Spleen (tissue), 11 donors: ENCODE measurements around the gene NTRK2. TPM values are rescaled to one million over a fixed set of nuclear protein-coding genes. Genes with fewer than 3 reads are reported as not detected.

Experiments used
- DNase-seq: peaks from one replicate; pipeline ENCODE4 v3.0.0-alpha.2; 2020
- H3K27ac ChIP-seq, 8 donors: fragments of 200-600 bp; sonication (generic) in 7 of 8; 1 replicate in 4 of 8; 2 replicates in 4 of 8; pipeline versions ENCODE4 v1.5.0 to v1.8.0; 2016 to 2021; ENCODE audit warnings: inconsistent platforms in 4 of 8, mild to moderate bottlenecking in 4 of 8, moderate library complexity in 1 of 8
- H3K27me3 ChIP-seq, 7 donors: fragments of 200-600 bp; sonication (generic) in 6 of 7; replicated peaks in 1 of 7; 1 replicate in 4 of 7; 2 replicates in 3 of 7; pipeline versions ENCODE4 v1.5.0 to v1.8.0; 2016 to 2021; ENCODE audit warnings: inconsistent platforms in 3 of 7, mild to moderate bottlenecking in 1 of 7
- H3K36me3 ChIP-seq, 6 donors: fragments of 200-600 bp; sonication (generic) in 5 of 6; 1 replicate in 4 of 6; 2 replicates in 2 of 6; pipeline versions ENCODE4 v1.5.0 to v1.8.0; 2016 to 2021; ENCODE audit warnings: inconsistent platforms in 2 of 6
- H3K4me1 ChIP-seq, 6 donors: fragments of 200-600 bp; sonication (generic) in 5 of 6; 1 replicate in 3 of 6; 2 replicates in 3 of 6; pipeline versions ENCODE4 v1.5.0 to v1.8.0; 2016 to 2021; ENCODE audit warnings: inconsistent platforms in 3 of 6
- H3K4me3 ChIP-seq, 8 donors: fragments of 200-600 bp; sonication (generic) in 7 of 8; 1 replicate in 4 of 8; 2 replicates in 4 of 8; pipeline versions ENCODE4 v1.5.0 to v1.8.0; 2016 to 2021; ENCODE audit warnings: inconsistent platforms in 4 of 8, mild to moderate bottlenecking in 4 of 8, moderate library complexity in 2 of 8
- H3K9me3 ChIP-seq, 8 donors: fragments of 200-600 bp; sonication (generic) in 7 of 8; 1 replicate in 4 of 8; 2 replicates in 4 of 8; pipeline versions ENCODE4 v1.5.0 to v1.8.0; 2016 to 2021; ENCODE audit warnings: inconsistent platforms in 4 of 8
- CTCF ChIP-seq, 11 experiments: fragments of 200-600 bp in 7 of 11; fragments of 450-650 bp in 4 of 11; sonication (generic) in 4 of 11; IDR thresholded peaks in 8 of 11; conservative IDR thresholded peaks in 3 of 11; 1 replicate in 7 of 11; 2 replicates in 4 of 11; pipeline versions ENCODE4 v1.4.0 to v1.8.0; 2016 to 2021; ENCODE audit warnings: antibody characterized with exemption in 11 of 11, inconsistent platforms in 4 of 11, mild to moderate bottlenecking in 1 of 11
- POLR2A ChIP-seq, 3 donors: fragments of 450-650 bp; IDR thresholded peaks; one replicate each; pipeline ENCODE4 v1.5.1; 2017; ENCODE audit warnings: antibody characterized with exemption in 3 of 3, mild to moderate bottlenecking in 1 of 3
- POLR2AphosphoS5 ChIP-seq, 3 donors: sonication (generic); formaldehyde crosslinking; IDR thresholded peaks; one replicate each; pipeline ENCODE4 v1.5.1; 2017; ENCODE audit warnings: antibody characterized with exemption in 3 of 3
- WGBS, 5 donors: extraction: QIAGEN DNeasy Blood & Tissue Kit in 3 of 5; methylation state at CpG; one replicate each; pipeline versions ENCODE4 v1.1.5 to v1.1.7; 2013 to 2018; 5-methylcytosine and 5-hydroxymethylcytosine counted together
- intact Hi-C: fragments of 100-400 bp; cut with DNase I; formaldehyde crosslinking; loops from one replicate; pipeline ENCODE4 v1.15.0; 2023; ENCODE audit warnings: low total_unique reads
- polyA plus RNA-seq, 3 donors: library from polyadenylated mRNA; stranded (reverse); fragments of 200-250 nt; gene quantifications; one replicate each; pipeline ENCODE4 v1.2.1, GENCODE V29; 2013
- total RNA-seq, 7 donors: library from RNA; depleted of rRNA in 3 of 7; stranded (reverse); fragments of >200 nt in 3 of 7; fragmentation: NEBNext Ultra II Directional in 4 of 7; extraction: Animal tissue kit (Norgen Biotek cat#: 25700) in 4 of 7; gene quantifications; one replicate each; pipeline versions ENCODE4 v1.1.0 to v1.2.1, GENCODE V29; 2016 to 2021
- donor health status: healthy with polysubstance abuse.
- donor health status: DM: no; HTN: no; CAD: no; lungs with moderate emphysema.
- donor health status: DM: no; HTN: no; CAD: no.
- donor health status: Bipolar disorder and iron deficiency.
- donor health status: healthy.
- donor health status: DM: no; HTN: no; CAD: no.
- donor health status: DM: yes; HTN: yes; CAD: no.

Gene NTRK2
- total and polyA plus RNA-seq, 10 donors = 0.63 to 22.7 (median 8.9) TPM

GRCh38 chr9:84758817-84759216, 89.3 kb downstream of the NTRK2 start:
- no peak overlapping the region for H3K4me3 ChIP-seq
- no peaks in the 10 kb centered on the region for H3K36me3 ChIP-seq
- H3K9me3 ChIP-seq = no peaks in the 10 kb centered on the region
- H3K4me1 ChIP-seq = no peaks in the 10 kb centered on the region
- H3K27ac ChIP-seq = no peak overlapping the region
- no peaks in the 10 kb centered on the region for H3K27me3 ChIP-seq
- intact Hi-C loops = no loop called here
- WGBS, 5 donors = 73 to 94% (median 90%) methylated on average over 1 of the region's 1 CpG
- TF ChIP-seq POLR2AphosphoS5 (IDR thresholded peaks at IDR 0.05) (no peak), POLR2A (IDR thresholded peaks at IDR 0.05) (no peak), CTCF (IDR thresholded peaks at IDR 0.05 in 8 of 11, conservative IDR thresholded peaks at IDR 0.05 in 3 of 11) (no peak)
- DNase-seq = no peak

- no peak for DNase-seq
- Histone ChIP-seq H3K27me3 (no peaks in the 10 kb centered on the region), H3K9me3 (no peaks in the 10 kb centered on the region), H3K4me1 (no peaks in the 10 kb centered on the region), H3K36me3 (no peaks in the 10 kb centered on the region), H3K4me3 (no peak overlapping the region), H3K27ac (no peak overlapping the region)
- TF ChIP-seq POLR2A (IDR thresholded peaks at IDR 0.05) (no peak), POLR2AphosphoS5 (IDR thresholded peaks at IDR 0.05) (no peak), CTCF (IDR thresholded peaks at IDR 0.05 in 8 of 11, conservative IDR thresholded peaks at IDR 0.05 in 3 of 11) (no peak)
- WGBS, 5 donors = 58 to 73% (median 69%) methylated on average over 2 of the region's 2 CpGs
- intact Hi-C loops = no loop called here
These were observed 89.8 kb downstream of the NTRK2 start for GRCh38 chr9:84759300-84759750.

- Histone ChIP-seq H3K27ac (no peak overlapping the region), H3K9me3 (no peaks in the 10 kb centered on the region), H3K27me3 (no peaks in the 10 kb centered on the region), H3K4me3 (no peak overlapping the region), H3K4me1 (no peaks in the 10 kb centered on the region), H3K36me3 (no peaks in the 10 kb centered on the region)
- intact Hi-C loops = no loop called here
- 72 to 83% (median 81%) methylated on average over 2 of the region's 2 CpGs for WGBS, 5 donors
- DNase-seq = no peak
- TF ChIP-seq POLR2AphosphoS5 (IDR thresholded peaks at IDR 0.05) = no peak
- TF ChIP-seq CTCF (IDR thresholded peaks at IDR 0.05 in 8 of 11, conservative IDR thresholded peaks at IDR 0.05 in 3 of 11) = no peak
- TF ChIP-seq POLR2A (IDR thresholded peaks at IDR 0.05) = no peak
These were observed 90.3 kb downstream of the NTRK2 start for GRCh38 chr9:84759804-84760203.

GRCh38 chr9:84761137-84761808, 91.7 kb downstream of the NTRK2 start:
- DNase-seq = no peak
- no peaks in the 10 kb centered on the region for H3K27me3 ChIP-seq
- intact Hi-C loops = no loop called here
- no peak for TF ChIP-seq POLR2AphosphoS5 (IDR thresholded peaks at IDR 0.05)
- no peak for TF ChIP-seq POLR2A (IDR thresholded peaks at IDR 0.05)
- TF ChIP-seq CTCF (IDR thresholded peaks at IDR 0.05 in 8 of 11, conservative IDR thresholded peaks at IDR 0.05 in 3 of 11) = no peak
- H3K36me3 ChIP-seq = no peaks in the 10 kb centered on the region
- H3K27ac ChIP-seq = no peak overlapping the region
- no peaks in the 10 kb centered on the region for H3K4me1 ChIP-seq
- no peaks in the 10 kb centered on the region for H3K9me3 ChIP-seq
- H3K4me3 ChIP-seq = no peak overlapping the region
- 57 to 71% (median 65%) methylated on average over 2 of the region's 2 CpGs for WGBS, 5 donors
